ENCODE data around the gene DMD.

DNA sequence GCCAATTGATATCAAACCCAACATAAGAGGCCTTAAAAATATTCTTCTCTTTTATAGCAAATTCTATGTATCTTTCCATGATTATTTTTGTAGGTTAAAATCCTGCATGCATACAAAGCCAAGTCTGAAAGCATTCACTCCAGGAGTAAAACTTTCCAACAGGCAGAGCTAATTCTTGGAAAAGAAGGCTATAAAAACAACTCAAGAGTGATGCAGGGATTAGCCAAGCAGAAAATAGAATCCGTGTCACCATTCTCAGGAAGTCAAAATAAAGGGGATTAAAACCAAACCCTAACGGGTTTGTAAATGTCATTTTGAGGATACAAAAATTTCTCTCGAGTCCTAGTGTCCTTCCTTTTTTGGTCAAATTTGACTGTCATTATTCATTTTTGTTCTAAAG is 412.4 kb downstream of the DMD start:
- TF ChIP-seq, protein P1, sequence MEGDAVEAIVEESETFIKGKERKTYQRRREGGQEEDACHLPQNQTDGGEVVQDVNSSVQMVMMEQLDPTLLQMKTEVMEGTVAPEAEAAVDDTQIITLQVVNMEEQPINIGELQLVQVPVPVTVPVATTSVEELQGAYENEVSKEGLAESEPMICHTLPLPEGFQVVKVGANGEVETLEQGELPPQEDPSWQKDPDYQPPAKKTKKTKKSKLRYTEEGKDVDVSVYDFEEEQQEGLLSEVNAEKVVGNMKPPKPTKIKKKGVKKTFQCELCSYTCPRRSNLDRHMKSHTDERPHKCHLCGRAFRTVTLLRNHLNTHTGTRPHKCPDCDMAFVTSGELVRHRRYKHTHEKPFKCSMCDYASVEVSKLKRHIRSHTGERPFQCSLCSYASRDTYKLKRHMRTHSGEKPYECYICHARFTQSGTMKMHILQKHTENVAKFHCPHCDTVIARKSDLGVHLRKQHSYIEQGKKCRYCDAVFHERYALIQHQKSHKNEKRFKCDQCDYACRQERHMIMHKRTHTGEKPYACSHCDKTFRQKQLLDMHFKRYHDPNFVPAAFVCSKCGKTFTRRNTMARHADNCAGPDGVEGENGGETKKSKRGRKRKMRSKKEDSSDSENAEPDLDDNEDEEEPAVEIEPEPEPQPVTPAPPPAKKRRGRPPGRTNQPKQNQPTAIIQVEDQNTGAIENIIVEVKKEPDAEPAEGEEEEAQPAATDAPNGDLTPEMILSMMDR (IDR thresholded peaks at IDR 0.05), result no peak
- no peak for TF ChIP-seq EZH2 (IDR thresholded peaks at IDR 0.05; ENCODE audit: borderline replicate concordance, insufficient read depth, low read depth, low read length, poor library complexity, severe bottlenecking)
